GM12892 (cell line): Measurements from ENCODE around the gene OR13C4.

Experiments
- POLR2A ChIP-seq: IDR thresholded peaks from 2 replicates; pipeline ENCODE4 v1.6.1; 2011; ENCODE audit warnings: low read depth, low read length, control low read depth
- TAF1 ChIP-seq: IDR thresholded peaks from 2 replicates; pipeline ENCODE4 v1.6.1; 2011; ENCODE audit warnings: low read depth, mild to moderate bottlenecking, control low read depth, low read length, borderline replicate concordance

GRCh38 chr9:104553261-104553660 is 26.3 kb upstream of the OR13C4 start:
- no peak for TF ChIP-seq POLR2A
- TF ChIP-seq TAF1: no peak
